Loucy (cell line): ENCODE data around the gene SNRPF.

ENCODE experiments used
- CTCF ChIP-seq: fragments of 200-600 bp; sonication (generic); conservative IDR thresholded peaks from 2 replicates; pipeline ENCODE4 v1.5.1; 2014; ENCODE audit warnings: mild to moderate bottlenecking, antibody characterized with exemption, low read length
- EZH2phosphoT487 ChIP-seq: fragments of 200-600 bp; IDR thresholded peaks from 2 replicates; pipeline ENCODE4 v1.6.1; 2018; ENCODE audit warnings: antibody characterized with exemption, mild to moderate bottlenecking, moderate library complexity, borderline replicate concordance

GRCh38 chr12:95898081-95898480 is 39.3 kb downstream of the SNRPF start:
- no peak for TF ChIP-seq EZH2phosphoT487
- no peak for TF ChIP-seq CTCF
